HUDEP-2 (cell line): ENCODE measurements around the gene CCDC97.
"Not testable (repeated sequence)": the region's sequence is repeated elsewhere in the genome, so short reads cannot be mapped to it uniquely, and the experiment has no call there.

Experiments
- DNase-seq, 76 experiments: peaks; one replicate each; lab custom pipeline; 2025; ENCODE audit not compliant: unreplicated experiment in 76 of 76; lab: John Stamatoyannopoulos, UW

CCDC97 gene

DNA sequence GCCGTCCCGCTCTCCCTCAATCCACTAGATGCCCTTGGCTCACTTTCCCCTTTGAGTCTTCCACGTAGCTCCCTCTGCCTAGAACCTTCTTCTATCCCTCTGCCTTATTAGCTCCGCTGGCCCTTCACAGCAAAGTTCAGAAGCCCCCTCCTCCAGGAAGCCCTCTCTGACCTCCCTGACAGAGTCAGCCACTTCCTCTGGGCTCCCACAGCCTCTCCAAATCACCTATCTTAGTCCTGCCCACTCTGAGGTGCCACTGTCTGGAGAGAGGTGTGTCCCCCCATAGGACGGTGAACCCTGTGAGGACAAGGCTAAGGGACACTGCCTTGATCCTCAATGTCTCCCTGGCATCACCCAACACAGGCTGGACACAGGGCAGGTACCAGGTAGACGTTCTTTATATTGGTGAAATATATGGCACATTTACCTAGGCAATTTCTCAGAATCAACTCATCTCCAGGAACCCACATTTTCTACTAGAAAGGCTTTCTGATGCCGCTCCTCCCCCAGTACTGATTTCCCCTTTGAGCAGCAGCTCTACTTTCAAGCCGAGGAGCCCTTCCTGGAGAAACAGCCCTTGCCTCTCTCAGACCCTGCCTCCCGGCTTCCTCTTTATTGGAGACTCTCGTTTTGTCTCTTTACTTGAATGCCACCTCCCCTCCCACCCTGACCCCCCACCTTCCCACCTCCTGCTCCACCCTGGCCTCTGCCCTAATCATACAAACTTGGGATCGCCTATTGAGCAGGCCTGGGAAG, 47.2 kb downstream of the CCDC97 start:
- no peak for DNase-seq

DNA sequence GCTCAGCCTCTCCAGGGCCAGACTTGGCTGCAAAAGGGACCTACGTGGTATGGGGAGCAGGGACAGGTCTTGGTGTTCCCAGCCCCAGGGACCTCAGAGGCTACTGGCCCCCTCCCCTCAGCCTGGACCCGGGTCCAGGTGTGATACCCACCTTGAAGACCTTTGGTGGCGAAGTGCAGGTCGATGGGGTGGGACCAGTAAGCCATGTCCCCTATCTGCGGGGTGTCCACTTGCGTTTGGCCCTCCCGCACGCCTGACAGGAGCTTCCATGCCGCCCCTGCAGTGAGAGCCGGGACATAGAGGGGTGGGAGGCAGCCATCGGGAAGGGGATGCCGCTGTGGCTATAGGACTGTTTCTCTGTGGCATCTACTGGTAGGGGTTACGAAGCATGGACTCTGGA, 47.8 kb downstream of the CCDC97 start:
- DNase-seq: no peak

DNA sequence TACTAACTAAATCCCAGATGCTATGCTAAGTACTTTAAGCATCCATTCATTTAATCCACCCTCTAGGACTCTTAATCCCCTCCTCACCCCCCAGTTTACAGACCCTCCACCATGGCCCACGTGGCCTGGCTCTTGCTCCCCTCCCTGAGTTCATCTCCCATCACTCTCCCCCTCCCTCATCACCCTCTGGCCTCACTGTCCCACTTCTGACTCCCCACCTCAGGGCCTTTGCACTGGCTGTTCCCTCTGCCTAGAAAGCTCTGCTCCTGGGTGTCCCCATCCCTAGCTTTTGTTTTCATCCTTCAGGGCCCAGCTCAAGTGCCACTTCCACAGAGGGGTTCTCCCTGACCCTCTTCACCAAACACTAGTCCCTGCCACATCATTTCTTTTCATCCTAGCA, 49.8 kb downstream of the CCDC97 start:
- DNase-seq: no peak

DNA sequence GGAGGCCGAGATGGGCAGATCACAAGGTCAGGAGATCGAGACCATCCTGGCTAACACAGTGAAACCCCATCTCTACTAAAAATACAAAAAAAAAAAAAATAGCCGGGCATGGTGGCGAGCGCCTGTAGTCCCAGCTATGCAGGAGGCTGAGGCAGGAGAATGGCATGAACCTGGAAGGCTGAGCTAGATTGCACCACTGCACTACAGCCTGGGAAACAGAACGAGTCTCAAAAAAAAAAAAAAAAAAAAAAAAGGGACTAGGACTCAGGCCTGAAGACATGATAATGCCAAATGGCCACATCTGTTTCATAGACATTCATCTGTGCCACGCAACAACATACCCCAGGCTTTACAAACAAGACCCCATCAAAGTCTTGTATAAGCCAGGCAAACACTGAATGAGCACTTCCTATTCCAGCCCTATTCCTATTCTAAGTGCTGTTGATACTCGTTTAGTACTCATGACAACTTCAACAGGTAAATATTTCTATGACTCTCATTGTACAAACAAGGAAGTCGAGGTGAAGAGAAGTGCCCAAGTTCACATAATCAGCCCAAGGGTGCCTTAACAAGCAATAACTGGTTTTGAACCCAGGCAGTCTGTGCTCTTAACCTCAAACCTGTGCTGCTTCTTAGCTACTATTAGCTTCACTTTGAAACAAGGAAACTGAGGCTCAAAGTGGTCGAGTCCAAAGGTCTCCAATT, 52.3 kb downstream of the CCDC97 start:
- DNase-seq: no peak

DNA sequence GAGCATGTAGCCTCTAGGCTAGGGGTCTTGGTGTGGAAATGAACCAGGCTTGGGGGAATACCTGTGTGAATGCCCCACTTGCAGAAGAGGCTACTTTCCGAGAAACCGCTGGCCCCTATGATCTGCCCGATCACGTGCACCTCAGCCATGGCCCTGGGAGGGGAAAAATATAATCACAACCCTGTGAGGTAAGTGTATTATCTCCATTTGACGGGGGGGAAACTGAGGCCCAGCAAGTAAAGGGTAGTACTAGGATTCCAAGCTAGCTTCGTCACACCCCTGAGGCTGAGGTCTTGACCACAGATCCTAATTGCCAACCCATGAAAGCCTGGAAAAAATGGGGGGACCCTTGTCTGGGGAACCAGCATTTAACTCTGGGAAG, 53.4 kb downstream of the CCDC97 start:
- DNase-seq: peak in 1 of 76 experiments; percentile 38

DNA sequence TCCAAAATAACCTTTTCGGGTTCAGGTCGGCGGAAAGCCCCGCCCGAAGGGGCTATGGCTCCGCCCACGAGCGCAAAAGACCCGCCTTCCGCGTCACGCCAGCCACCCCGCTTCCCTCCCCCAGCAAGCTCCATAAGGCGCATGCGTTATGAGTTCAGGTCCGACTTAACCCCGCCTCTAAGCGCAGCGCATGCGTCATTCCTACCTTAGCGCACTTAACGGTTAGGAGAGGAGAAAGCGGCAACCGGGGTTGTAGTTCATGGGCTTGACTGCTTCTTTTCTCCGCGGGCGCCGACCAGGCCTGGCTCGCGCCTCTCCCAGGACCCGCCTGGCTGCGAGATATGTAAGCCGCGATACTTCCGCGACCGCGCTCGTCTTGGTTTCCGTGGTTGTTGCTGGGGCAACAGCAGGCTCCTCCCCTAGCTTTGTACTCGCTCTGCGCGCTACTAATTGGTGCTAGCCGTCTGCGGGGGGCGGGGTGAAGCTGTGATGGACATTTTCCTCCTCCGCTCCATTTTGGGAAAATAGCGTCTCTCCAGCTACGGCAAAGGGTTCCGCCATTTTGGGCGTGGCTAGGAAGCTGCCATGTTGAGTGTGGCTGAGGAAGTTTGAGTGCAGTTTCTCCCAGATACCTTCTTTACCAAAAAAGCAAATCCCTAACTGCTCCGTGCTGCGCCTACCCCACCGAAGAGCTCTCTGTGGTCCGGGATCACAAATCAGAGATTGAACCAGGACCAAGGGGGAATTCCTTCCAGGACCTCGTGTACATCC, 54.0 kb downstream of the CCDC97 start, which contains the start of gene B9D2:
Gene B9D2 (minus strand): TSS at position 397 of the 771 bp plus-strand sequence. CDS start 630 bp downstream, outside the sequence.
- DNase-seq: peak; percentile 79 to 100 (median 98)

DNA sequence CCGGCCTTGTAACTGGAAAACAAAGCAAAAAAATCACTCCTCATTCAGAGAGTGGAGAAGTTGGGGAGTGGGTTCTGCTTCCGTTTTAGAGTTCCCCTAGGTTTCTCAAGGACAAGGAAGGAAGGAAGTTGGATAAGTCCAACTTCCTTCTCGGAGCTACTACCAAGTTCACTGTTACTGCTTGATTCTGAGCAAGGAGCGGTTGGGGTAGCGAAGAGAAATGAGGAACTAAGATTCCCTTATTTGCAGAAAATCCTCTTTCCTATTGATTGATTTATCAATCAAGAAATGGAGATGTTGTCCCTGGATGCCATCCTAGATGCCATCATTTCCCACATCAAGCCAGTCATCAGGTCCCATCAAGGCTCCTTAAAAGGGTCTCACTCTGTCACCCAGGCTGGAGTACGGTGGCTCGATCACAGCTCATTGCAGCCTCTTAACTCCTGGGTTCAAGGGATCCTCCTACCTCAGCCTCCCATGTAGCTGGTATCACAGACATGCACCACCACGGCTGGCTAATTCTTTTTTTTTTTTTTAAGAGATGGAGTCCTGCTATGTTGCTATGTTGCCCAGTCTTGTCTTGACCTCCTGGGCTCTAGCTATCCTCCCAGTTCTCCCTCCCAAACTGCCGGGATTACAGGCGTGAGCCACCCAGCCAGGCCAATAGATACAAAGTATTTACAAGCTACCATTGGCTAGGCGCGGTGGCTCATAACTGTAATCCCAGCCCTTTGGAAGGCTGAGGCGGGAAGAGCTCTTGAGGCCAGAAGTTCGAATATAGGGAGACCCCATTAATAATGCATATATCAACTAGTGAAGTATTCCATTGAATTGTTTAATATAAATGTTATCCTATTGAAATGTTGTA, 54.8 kb downstream of the CCDC97 start:
- DNase-seq: peak in 6 of 76 experiments; percentile 32 to 44 (median 38)

DNA sequence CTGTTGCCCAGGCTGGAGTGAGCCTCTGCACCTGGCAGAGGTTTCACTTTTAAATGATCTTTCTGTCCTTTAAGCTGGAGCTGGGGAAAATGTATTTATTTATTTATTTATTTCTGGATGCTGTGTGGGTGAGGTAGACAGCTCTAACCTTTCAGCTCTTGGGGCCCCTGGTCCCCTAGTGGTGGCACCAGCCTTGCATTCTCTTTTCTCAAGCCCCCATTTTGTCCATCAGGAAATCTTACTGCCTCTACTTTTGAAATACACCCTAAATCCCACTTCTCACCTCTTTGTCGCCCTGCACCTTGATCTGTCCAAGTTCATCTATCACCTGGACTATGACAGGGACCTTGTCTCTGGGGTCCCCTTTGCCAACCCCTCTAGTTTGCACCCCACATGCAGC, 56.1 kb downstream of the CCDC97 start:
- peak in 25 of 76 experiments; percentile 7 to 51 (median 20) for DNase-seq

DNA sequence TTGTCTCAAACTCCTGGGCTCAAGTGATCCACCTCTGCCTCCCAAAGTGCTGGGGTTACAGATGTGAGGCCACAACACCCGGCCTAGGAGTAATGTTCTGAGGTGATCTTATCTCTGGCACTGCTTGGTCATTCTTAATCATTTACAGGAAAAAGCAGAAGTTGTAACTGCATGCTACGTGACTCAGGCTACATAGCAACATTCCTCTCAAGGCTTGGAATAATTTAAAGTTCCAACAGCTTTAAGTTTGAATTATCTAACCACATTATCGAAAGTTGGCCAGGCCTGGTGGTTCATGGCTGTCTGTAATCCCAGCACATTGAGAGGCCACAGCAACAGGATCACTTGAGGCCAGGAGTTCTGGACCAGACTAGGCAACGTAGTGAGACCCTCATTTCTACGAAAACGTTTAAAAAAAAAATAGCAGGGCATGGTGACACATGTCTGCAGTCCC, 57.9 kb downstream of the CCDC97 start:
- DNase-seq: peak in 61 of 76 experiments; percentile 11 to 87 (median 55)

DNA sequence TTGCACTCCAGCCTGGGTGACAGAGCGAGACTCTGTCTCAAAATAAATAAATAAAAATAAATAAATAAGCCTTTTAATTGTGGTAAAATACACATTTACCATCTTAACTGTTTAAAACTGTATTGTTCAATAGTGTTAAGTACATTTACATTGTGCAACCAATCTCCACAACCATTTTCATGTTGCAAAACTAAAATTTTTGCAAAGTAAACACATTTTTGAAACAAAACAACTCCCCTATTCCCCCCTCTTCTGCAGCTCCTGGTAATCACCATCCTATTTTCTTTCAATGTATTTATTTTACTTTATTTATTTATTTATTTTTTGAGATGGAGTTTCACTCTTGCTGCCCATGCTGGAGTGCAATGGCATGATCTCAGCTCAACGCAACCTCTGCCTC, 59.8 kb downstream of the CCDC97 start:
- DNase-seq: no peak

DNA sequence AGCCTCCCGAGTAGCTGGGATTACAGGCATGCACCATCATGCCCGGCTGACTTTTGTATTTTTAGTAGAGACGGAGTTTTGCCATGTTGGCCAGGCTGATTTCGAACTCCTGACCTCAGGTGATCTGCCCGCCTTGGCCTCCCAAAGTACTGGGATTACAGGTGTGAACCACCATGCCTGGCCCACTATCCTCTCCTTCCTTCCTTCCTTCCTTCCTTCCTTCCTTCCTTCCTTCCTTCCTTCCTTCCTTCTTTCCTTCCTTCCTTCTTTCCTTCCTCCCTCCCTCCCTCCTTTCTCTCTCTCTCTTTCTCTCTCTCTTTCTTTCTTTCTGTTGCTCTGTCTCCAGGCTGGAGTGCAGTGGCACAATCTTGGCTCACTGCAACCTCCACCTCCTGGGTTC, 61.1 kb downstream of the CCDC97 start:
- not testable (repeated sequence) for DNase-seq

DNA sequence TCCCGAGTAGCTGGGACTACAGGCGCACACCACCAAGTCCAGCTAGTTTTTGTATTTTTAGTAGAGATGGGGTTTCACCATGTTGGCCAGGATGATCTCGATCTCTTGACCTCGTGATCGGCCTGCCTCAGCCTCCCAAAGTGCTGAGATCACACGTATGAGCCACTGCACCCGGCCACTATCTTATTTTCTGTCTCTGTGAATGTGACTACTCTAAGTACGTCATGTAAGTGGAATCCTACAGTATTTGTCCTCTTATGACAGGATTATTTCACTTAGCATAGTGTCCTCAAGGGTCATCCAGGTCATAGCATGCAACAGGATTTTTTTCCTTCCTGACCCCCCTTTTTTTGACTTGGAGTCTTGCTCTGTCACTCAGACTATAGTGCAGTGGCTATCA, 61.6 kb downstream of the CCDC97 start:
- no peak for DNase-seq

DNA sequence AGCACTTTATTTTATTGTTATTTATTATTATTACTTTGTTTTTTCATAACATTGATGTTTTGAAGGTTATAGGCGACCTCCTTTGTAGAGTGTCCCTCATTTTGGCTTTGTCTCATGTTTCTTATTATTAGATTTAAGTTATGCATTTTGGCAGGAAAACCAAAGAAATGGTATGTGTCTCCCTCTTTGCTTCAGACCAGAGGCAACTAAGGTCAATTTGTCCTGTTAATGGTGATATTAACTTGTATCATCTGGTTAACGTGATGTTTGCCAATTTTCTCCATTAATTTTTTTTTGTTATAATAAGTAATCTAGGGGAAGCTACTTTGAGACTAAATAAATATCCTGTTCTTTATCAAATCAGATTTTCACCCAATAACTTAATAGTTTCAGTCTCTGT, 62.5 kb downstream of the CCDC97 start:
- DNase-seq: no peak

DNA sequence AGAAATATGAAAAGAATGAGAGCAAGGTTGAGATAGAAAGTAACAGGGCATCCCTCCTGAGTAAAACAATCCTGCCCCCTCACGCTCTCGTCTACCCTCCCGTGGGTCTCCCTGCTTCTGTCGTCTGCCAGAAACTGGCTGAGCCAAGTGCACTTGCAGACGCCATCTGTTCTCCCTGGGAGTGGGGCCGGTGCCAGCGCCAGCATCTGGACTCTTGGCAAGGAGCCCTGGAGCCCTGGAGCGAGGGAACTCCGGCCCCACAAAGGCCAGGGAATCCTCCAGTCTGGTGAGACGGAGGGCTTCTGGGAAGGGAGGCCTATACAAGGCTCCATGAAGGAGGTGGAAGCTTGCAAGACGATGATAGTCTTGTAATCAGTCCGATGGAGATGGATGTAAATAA, 64.0 kb downstream of the CCDC97 start:
- DNase-seq: no peak
